Spleen (tissue), 7 donors: Measurements from ENCODE around the gene ULBP2.

Experiments
- CTCF ChIP-seq, 11 experiments: fragments of 200-600 bp in 7 of 11; fragments of 450-650 bp in 4 of 11; sonication (generic) in 4 of 11; IDR thresholded peaks in 8 of 11; conservative IDR thresholded peaks in 3 of 11; 1 replicate in 7 of 11; 2 replicates in 4 of 11; pipeline versions ENCODE4 v1.4.0 to v1.8.0; 2016 to 2021; ENCODE audit warnings: antibody characterized with exemption in 11 of 11, inconsistent platforms in 4 of 11, mild to moderate bottlenecking in 1 of 11
- POLR2A ChIP-seq, 3 donors: fragments of 450-650 bp; IDR thresholded peaks; one replicate each; pipeline ENCODE4 v1.5.1; 2017; ENCODE audit warnings: antibody characterized with exemption in 3 of 3, mild to moderate bottlenecking in 1 of 3
- POLR2AphosphoS5 ChIP-seq, 3 donors: sonication (generic); formaldehyde crosslinking; IDR thresholded peaks; one replicate each; pipeline ENCODE4 v1.5.1; 2017; ENCODE audit warnings: antibody characterized with exemption in 3 of 3
- donor health status: DM: no; HTN: no; CAD: no; lungs with moderate emphysema.
- donor health status: DM: no; HTN: no; CAD: no.
- donor health status: DM: no; HTN: no; CAD: no.

GRCh38 chr6:149921361-149921760 is 20.5 kb upstream of the ULBP2 start:
- TF ChIP-seq POLR2A (IDR thresholded peaks at IDR 0.05): no peak
- no peak for TF ChIP-seq POLR2AphosphoS5 (IDR thresholded peaks at IDR 0.05)
- TF ChIP-seq CTCF (IDR thresholded peaks at IDR 0.05 in 8 of 11, conservative IDR thresholded peaks at IDR 0.05 in 3 of 11): no peak
